Uterus (tissue), 4 donors: ENCODE data around the gene FRMPD4. TPM values are rescaled to one million over a fixed set of nuclear protein-coding genes. Genes with fewer than 3 reads are reported as not detected.

Experiments
- DNase-seq, 2 donors: peaks; one replicate each; pipeline ENCODE4 v3.0.0-alpha.2; 2019 to 2020
- H3K27ac ChIP-seq, 2 donors: fragments of 200-600 bp; sonication (generic); 1 replicate in 1 of 2; 2 replicates in 1 of 2; pipeline ENCODE4 v1.5.1; 2016 to 2018
- H3K27me3 ChIP-seq, 2 donors: fragments of 200-600 bp; sonication (generic); one replicate each; pipeline ENCODE4 v1.5.1; 2018 to 2019; ENCODE audit warnings: control low read depth in 1 of 2
- H3K36me3 ChIP-seq, 2 donors: fragments of 200-600 bp; sonication (generic); one replicate each; pipeline ENCODE4 v1.5.1; 2019; ENCODE audit warnings: control low read depth in 1 of 2
- H3K4me1 ChIP-seq, 2 donors: fragments of 200-600 bp; sonication (generic); one replicate each; pipeline ENCODE4 v1.5.1; 2018 to 2019; ENCODE audit warnings: control low read depth in 1 of 2
- H3K4me3 ChIP-seq, 2 donors: fragments of 200-600 bp; sonication (generic); 1 replicate in 1 of 2; 2 replicates in 1 of 2; pipeline ENCODE4 v1.5.1; 2018 to 2019; ENCODE audit warnings: mild to moderate bottlenecking in 1 of 2
- H3K9me3 ChIP-seq, 2 donors: fragments of 200-600 bp; sonication (generic); one replicate each; pipeline ENCODE4 v1.5.1; 2019; ENCODE audit warnings: control low read depth in 1 of 2
- POLR2A ChIP-seq, 2 donors: fragments of 450-650 bp; IDR thresholded peaks; one replicate each; pipeline ENCODE4 v1.6.1; 2016; ENCODE audit warnings: antibody characterized with exemption in 2 of 2, mild to moderate bottlenecking in 1 of 2, moderate library complexity in 1 of 2
- intact Hi-C: fragments of 100-400 bp; cut with DNase I; formaldehyde crosslinking; loops from one replicate; pipeline ENCODE4 v1.15.1; 2023; ENCODE audit warnings: low total_unique reads
- total RNA-seq, 4 donors: library from RNA; depleted of rRNA in 3 of 4; stranded (reverse); fragments of >200 nt in 3 of 4; gene quantifications; one replicate each; pipeline versions ENCODE4 v1.1.0 to v1.2.4, GENCODE V29; 2014 to 2023
- TF ChIP-seq, protein P1 (sequence below), 4 experiments: fragments of 200-600 bp in 2 of 4; fragments of 450-650 bp in 2 of 4; sonication (generic) in 2 of 4; IDR thresholded peaks; one replicate each; pipeline ENCODE4 v1.5.1; 2016 to 2019; ENCODE audit warnings: antibody characterized with exemption in 4 of 4, mild to moderate bottlenecking in 2 of 4, moderate library complexity in 1 of 4
- donor health status: DM: yes; HTN: yes; CAD: no.

FRMPD4 gene
- total RNA-seq, 4 donors from 2014 or later = 0.06 to 0.41 TPM; not detected in 2

DNA sequence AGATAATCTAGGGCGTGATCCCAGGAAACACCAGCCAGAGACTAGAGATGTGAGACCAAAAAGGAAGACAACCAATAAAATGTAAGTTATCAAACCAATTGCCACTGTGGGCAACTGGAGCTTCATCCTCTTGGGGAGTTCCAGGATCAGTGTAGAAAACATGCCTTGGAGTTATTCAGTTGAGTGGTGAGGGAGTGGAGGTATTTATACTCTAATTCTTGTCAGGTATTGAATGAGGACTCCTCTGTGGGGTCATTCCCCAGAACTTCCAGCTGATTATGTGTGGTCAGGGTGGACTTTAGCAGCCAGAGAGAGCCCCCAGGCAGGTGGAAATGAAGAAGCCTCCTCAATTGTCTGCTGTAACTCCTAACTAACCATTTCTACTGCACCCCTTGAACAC, 509.0 kb downstream of the FRMPD4 start:
- Histone ChIP-seq H3K4me1 (no peaks in the 10 kb centered on the region), H3K27ac (no peak overlapping the region), H3K27me3 (no peaks in the 10 kb centered on the region), H3K4me3 (no peak overlapping the region), H3K9me3 (no peaks in the 10 kb centered on the region), H3K36me3 (no peaks in the 10 kb centered on the region)
- DNase-seq = no peak
- TF ChIP-seq POLR2A (IDR thresholded peaks at IDR 0.05) = no peak
- TF ChIP-seq, protein P1, sequence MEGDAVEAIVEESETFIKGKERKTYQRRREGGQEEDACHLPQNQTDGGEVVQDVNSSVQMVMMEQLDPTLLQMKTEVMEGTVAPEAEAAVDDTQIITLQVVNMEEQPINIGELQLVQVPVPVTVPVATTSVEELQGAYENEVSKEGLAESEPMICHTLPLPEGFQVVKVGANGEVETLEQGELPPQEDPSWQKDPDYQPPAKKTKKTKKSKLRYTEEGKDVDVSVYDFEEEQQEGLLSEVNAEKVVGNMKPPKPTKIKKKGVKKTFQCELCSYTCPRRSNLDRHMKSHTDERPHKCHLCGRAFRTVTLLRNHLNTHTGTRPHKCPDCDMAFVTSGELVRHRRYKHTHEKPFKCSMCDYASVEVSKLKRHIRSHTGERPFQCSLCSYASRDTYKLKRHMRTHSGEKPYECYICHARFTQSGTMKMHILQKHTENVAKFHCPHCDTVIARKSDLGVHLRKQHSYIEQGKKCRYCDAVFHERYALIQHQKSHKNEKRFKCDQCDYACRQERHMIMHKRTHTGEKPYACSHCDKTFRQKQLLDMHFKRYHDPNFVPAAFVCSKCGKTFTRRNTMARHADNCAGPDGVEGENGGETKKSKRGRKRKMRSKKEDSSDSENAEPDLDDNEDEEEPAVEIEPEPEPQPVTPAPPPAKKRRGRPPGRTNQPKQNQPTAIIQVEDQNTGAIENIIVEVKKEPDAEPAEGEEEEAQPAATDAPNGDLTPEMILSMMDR (IDR thresholded peaks at IDR 0.05) = no peak
- intact Hi-C loops = no loop called here

DNA sequence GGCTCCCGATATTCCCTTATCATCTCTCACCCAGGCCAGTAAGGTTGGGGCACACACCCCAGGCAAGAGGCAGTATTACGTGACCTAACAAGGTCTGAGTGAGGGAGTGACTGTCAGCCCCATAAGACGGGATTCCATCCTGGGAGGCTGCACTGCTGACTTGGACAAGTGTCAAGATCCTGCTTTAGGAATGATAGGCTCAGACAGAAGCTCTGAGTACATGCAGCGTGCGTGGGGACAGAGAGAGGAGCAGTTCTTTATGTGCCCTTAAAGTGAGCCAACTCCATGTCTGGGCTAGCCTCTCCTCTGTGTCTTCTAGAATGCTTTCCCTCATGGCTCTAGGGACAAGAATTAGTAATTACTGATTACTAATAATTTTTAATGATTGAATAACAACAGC, 510.7 kb downstream of the FRMPD4 start:
- H3K36me3 ChIP-seq = no peaks in the 10 kb centered on the region
- no peaks in the 10 kb centered on the region for H3K4me1 ChIP-seq
- no peak overlapping the region for H3K4me3 ChIP-seq
- H3K27me3 ChIP-seq = no peaks in the 10 kb centered on the region
- no peaks in the 10 kb centered on the region for H3K9me3 ChIP-seq
- no peak for TF ChIP-seq POLR2A (IDR thresholded peaks at IDR 0.05)
- TF ChIP-seq, protein P1 (IDR thresholded peaks at IDR 0.05) = no peak
- no peak overlapping the region for H3K27ac ChIP-seq
- intact Hi-C loops = no loop called here
- no peak for DNase-seq

DNA sequence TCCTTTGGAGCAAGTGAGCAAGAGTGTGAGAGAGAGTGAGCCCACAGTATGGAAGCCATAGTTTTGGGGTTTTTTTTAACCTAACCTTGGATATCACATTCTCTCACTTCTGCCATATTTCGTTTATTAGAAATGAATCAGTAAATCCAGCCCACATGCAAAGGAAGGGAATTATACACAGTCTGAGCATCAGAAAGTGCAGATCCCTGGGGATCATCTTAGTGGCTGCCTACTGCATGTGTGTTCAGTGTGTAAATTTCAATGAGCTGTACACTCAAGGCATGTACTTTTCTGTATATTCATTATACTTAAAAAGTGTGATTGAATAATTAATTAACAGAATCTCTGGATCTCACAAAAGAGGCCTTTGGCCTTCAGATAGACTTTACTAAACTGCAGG, 519.2 kb downstream of the FRMPD4 start:
- Histone ChIP-seq H3K36me3 (no peaks in the 10 kb centered on the region), H3K9me3 (no peaks in the 10 kb centered on the region), H3K4me3 (no peak overlapping the region), H3K4me1 (no peaks in the 10 kb centered on the region), H3K27me3 (no peaks in the 10 kb centered on the region), H3K27ac (no peak overlapping the region)
- no peak for TF ChIP-seq POLR2A (IDR thresholded peaks at IDR 0.05)
- TF ChIP-seq, protein P1 (IDR thresholded peaks at IDR 0.05) = no peak
- DNase-seq = no peak
- intact Hi-C loops = no loop called here

DNA sequence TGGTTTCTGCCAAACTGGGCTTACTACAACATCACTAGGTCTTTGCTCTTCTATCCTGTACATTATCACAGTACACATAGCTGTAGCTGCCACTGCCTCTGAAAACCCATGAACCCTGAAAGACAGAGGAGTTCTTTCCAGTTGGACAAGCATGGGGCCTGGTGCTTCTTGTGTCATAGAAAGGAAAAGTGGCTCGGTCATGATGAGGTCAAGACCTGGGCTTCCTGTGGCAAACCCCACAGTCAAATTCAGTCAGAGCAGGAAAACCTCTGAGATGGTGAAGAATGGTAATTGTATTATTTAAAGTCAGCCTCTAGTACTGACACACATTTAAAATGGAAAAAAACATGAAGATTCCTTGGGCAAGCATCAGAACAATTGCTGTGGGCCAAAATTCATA, 519.6 kb downstream of the FRMPD4 start:
- Histone ChIP-seq H3K4me1 (no peaks in the 10 kb centered on the region), H3K27ac (no peak overlapping the region), H3K36me3 (no peaks in the 10 kb centered on the region), H3K9me3 (no peaks in the 10 kb centered on the region), H3K4me3 (no peak overlapping the region), H3K27me3 (no peaks in the 10 kb centered on the region)
- TF ChIP-seq, protein P1 (IDR thresholded peaks at IDR 0.05) = no peak
- TF ChIP-seq POLR2A (IDR thresholded peaks at IDR 0.05) = no peak
- intact Hi-C loops = no loop called here
- DNase-seq = no peak

DNA sequence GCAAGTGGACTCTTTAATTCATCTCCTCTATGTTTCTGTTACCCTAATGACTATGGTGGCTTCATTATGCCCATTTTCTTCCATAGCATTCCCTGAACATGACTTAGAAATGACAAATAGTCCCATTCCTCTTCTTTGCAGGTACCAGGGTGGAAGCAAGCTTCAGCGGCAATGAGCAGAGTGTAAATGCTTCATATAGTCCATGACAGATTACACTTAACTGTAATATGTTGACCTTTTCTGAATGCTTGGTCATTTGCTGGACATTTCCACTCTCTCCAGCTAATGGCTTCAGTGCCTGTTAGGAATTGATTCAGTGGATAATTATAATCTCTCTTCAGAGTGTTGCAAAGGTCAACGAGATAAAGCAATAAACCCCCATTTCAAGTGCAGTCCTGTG, 523.2 kb downstream of the FRMPD4 start:
- no peak for TF ChIP-seq POLR2A (IDR thresholded peaks at IDR 0.05)
- TF ChIP-seq, protein P1 (IDR thresholded peaks at IDR 0.05) = no peak
- Histone ChIP-seq H3K4me1 (no peaks in the 10 kb centered on the region), H3K9me3 (no peaks in the 10 kb centered on the region), H3K27me3 (no peaks in the 10 kb centered on the region), H3K4me3 (no peak overlapping the region), H3K27ac (no peak overlapping the region), H3K36me3 (no peaks in the 10 kb centered on the region)
- no peak for DNase-seq
- intact Hi-C loops = no loop called here
